Stimulated activated CD4-positive, alpha-beta T cell treated with anti-CD3 and anti-CD28 coated beads, Interleukin-12 subunit alpha, Interleukin-12 subunit beta, amount 100 ng/mL, for 24 hours (primary cell): Measurements from ENCODE around the gene TRPV3.
"Not testable (repeated sequence)": the region's sequence is repeated elsewhere in the genome, so short reads cannot be mapped to it uniquely, and the experiment has no call there.

ENCODE experiments used
- DNase-seq, 2 experiments: peaks; one replicate each; pipeline ENCODE4 v3.0.0-alpha.2; 2020; ENCODE audit warnings: low read depth in 2 of 2

Gene TRPV3

GRCh38 chr17:3557768-3558583 is at the start of gene TRPV3:
TSS of gene TRPV3 (minus strand) at chr17:3557812. CDS start at chr17:3554850, 2,962 bp downstream.
- peak; percentile 28 to 56 for DNase-seq

- DNase-seq = no peak
These were observed 46.3 kb upstream of the TRPV3 start for GRCh38 chr17:3603870-3604259.

DNA sequence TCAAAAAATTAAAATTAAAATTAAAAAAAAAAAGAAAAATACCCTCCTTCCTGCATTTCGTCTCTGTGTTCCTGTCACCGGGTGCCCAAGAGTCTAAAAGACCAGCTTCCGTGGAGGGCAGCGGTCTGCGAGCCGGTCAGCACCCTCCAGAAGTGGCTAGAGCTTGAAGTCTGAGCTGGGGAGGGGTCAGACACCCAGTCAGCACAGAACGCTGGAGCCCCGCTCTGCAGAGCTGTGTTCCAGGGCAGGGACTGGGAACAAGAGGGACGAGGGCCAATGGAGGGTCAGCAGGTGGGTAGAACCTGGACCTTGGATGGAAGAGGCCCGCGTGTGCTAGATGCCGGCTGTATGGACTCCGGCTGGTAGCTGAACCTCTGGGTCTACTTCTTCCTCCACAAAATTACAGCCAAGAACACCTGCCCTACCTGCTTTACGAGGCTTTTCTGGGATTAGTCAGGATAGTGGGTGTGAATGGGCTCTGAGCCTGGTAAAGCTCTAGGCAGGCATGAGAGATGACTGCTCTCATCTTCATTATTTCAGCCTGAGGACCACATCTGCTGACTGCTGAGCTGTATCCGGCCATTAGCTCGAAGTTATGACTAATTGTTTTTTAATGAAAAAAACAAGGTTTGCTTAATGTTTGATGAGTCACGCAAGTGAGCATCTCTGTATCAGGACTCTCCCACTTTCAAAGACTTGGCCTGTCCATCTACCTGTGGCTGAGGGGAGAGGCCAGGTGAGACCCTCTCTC is 45.7 kb upstream of the TRPV3 start:
- DNase-seq = no peak

- DNase-seq = peak in 1 of 2 experiments; percentile 26
These were observed 44.9 kb upstream of the TRPV3 start for GRCh38 chr17:3602499-3602898.

DNA sequence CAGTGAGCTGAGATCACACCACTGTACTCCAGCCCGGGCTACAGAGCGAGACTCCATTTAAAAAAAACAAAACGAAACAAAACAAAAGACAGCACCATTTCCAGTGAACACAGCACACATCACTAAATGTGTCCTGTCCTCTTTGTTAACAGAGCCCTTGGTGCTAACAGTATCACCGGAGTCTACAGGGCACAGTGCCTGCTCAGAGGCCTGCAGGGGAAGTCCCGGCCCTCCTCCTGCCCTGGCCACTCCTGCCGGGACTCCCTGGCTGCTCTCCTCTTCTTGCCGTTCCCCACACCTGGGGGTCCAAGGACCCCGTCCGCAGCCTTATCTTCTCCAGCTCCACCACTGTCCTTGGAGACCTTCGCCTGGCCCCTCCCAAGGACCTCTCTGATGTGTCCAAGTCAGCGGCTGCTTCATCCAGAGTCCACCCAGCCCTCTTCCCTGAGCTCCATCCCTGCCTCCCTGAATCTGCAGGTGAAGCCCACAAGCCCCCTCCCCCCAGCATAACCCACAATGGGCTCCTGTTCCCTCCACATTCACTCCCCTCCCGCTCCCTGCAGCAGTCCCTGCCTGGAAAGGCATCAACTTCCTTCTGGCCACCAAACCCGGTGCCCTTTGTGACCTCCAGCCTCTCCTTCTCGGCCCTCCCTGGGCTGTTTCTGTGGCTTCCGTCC is 43.1 kb upstream of the TRPV3 start:
- no peak for DNase-seq

GRCh38 chr17:3598078-3598477 is 40.5 kb upstream of the TRPV3 start:
- no peak for DNase-seq

- DNase-seq = no peak
These were observed 39.3 kb upstream of the TRPV3 start for GRCh38 chr17:3596804-3597464.

- no peak for DNase-seq
These were observed 37.4 kb upstream of the TRPV3 start for GRCh38 chr17:3594976-3595375.

DNA sequence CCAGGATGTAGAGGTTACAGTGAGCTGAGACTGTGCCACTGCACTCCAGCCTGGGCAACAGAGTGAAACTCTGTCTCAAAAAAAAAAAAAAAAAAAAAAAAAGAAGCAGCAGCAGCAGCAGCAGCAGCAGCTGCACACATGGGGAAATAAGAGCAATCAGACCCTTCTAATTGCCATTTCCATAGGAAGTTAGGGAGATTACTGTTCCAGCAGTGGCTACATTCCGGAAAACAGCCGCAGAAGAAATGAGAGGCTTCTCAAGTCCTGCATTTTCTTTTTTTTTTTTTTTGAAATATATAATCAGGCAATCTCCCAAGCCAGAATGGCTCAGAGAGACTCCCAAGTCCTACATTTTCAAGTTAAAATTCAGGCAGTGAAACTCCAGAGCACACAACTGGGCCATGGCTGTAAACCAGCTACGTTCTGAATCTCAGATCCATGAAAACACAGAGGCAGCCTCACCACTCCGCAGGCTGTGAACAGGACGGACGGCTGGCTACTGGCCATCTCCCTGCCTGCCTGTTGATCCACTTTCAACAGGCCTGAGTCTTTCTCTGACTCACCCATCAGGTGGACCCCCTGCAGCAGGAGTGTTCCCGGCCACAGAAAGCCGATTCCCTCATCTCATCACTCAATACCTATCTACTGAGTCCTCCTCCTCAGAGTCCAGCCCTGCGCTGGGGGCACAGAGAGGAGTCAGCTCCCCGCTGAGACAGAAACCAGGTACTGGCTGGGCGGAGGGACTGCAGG is 36.6 kb upstream of the TRPV3 start:
- no peak for DNase-seq

DNA sequence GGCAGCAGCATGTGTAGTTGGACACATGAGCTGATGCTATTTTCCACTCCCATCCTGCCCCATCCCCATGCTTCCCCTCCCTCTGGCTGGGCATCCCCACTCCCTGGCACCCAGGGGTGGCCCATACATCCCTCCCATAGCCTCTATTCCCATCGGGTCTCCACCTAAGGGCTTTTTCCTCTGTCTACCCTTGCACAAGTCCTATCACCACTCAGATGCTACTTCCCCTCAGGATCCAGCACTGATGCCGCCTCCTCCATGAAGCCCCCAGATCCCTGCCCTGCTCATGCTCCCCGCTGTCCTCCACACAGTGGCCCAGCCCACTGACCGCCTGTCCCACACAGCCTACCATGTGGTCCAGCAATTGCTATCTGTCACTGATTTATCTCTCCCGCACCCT is 35.8 kb upstream of the TRPV3 start:
- DNase-seq = no peak

DNA sequence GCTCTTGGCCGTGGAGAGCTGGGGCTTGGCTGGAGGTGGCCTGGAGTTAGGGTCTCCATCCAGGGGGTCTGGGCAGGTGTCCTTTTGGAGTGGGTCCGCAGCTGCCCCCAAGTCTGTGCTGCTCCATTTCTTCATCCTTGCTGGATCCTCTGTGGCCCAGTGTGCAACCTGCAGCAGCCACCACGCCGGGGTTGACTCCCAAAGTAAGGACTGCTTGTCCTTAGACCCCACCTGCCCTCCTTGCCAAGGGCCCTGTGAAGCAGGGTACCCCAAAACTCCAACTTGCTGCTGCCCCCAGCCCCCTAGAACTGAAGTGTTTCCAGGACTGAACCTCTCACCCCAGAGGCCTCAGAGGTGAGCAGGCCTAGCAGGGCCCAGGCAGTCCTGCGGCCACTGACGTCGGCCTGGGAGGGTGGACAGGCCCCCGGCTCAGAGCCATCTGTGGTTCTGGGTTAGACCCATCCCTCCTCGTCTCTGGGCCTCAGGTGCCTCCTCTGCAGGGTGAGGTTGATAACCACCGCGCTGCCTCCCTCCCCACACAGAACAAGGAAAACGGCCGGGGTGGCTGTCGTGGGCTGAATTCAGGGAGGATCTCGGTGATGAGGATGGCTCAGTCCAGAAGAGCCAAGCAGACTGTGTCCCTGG is 34.7 kb upstream of the TRPV3 start:
- DNase-seq = no peak

- no peak for DNase-seq
These were observed 33.2 kb upstream of the TRPV3 start for GRCh38 chr17:3590768-3591167.

DNA sequence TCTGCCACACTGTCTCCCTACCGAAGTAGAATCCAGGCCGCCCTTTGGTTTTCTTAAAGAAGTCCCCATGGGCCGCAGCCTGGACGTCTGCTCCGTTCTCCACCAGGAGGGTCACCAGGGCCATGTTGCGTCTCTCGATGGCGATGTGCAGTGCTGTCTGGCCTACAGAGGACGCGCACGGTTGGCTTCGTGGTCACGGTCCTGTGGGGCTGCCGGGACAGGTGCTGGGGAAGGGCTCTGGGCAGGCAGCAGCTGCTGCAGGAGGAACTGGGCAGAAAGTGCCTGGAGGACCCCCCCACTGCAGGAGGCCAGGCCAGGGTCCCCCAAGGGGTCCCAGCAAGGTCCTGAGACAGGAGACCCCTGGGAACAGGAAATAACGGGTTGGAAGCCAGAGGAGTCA is 32.6 kb upstream of the TRPV3 start:
- DNase-seq = no peak

DNA sequence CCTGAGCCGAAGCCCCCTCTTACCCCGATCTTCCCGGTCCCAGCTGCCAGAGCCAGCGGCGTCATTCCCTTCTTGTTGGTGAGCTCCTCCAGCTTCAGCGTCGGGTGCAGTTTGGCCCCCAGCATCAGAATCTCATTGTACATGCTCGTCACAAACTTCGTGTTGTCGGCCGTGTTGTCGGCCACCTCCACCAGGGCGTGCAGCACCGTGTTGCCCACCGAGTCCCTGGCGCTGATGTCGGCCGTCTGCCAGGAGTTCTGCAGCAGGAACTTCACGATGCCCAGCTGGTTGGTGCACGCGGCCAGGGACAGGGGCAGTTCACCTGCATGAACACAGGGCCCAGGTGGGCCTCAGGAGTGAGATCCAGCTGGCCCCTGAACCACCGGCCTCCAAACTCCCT is 32.2 kb upstream of the TRPV3 start:
- no peak for DNase-seq

GRCh38 chr17:3585826-3586225 is 28.2 kb upstream of the TRPV3 start:
- DNase-seq = no peak

- DNase-seq = no peak
These were observed 25.8 kb upstream of the TRPV3 start for GRCh38 chr17:3583456-3583855.

DNA sequence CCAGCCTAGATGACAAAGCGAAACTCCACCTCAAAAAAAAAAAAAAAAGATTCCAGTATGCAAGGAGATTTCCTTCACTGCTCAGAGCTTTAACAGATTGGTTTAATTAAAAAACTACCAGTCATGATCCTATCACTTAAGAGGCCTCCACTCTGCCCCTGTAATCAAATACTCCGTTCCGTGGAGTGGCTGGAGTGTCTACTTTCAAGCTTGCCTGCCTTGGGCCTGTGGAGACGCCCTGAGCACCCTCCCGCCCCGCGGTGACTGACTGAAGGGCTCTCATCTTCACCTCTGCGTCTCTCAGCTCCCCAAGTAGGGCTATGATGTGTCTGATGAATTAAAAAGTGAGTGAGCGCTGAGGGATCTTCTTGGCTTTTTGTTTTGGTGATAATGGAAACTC is 25.3 kb upstream of the TRPV3 start:
- DNase-seq = no peak

- not testable (repeated sequence) for DNase-seq
These were observed 21.1 kb upstream of the TRPV3 start for GRCh38 chr17:3578667-3579066.

DNA sequence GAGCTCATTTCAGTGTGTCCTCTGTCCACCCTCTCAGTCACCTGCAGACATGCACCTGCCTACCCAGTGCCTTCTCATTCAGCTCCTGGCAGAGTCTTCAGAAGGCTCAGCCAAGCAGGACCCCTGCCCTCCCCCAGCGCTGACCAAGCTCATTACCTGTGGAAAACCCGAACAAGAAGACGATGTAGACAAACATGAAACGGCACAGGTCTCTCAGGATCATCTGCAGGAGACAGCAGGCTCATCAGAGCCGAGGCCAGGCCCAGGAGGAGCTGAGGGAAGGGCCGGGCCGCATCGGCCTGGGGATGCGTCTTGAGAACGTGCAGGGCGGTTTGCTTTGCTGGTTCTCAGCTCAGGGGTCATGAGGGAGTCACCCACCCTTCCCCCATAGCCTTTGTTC is 19.4 kb upstream of the TRPV3 start:
- DNase-seq = no peak

- no peak for DNase-seq
These were observed 17.9 kb upstream of the TRPV3 start for GRCh38 chr17:3575511-3575910.

DNA sequence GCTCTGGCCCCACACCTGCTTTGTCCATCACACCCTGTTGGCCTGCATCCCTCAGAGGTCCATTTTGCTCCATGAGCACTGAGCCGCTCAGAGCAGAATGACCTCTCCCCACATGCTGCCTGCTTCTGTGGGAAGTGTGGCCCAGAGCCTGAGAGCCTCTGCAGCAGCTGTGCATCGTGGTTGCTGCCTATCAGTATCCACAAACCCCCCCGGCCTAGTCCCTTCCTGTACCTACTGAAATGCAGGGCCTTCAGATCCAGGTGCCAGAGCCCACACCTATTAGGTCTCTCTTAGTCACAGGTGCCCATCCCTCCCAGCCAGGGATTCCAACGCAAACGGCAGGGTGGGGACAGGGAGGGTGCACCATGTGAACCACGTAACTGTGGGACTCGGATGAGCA is 16.6 kb upstream of the TRPV3 start:
- no peak for DNase-seq
